ENCODE measurements around the gene SLC24A3. TPM values are rescaled to one million over a fixed set of nuclear protein-coding genes. Genes with fewer than 3 reads are reported as not detected.

The SLC24A3 gene
- total and polyA plus RNA-seq, 2 donors from 2014 or later = 0.86 to 5.2 TPM

DNA sequence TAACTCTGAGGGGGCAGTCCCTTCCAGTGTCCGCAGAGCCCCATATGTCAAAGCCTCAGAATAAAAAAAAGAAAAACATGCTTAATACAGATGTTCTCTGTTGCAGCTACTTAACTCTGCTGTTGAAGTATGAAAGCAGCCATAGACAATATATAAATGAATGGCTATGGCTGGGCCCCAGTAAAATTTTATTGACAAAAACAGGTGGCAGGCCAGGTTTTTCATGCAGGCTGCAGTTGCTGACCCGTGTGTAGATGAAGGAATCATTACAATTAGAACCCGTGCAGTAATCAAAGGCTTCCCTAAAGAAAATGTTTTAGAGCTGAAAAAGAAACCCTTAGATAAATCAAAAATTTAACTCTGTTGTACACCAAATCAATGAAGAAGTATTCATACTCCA lies 532.7 kb downstream of the SLC24A3 start:
- intact Hi-C loops (cut with DNase I) = no loop called here
- TF ChIP-seq CTCF (IDR thresholded peaks at IDR 0.05; ENCODE audit: borderline replicate concordance, extremely low read depth, insufficient read depth) = no peak
- FAIRE-seq (no peak), DNase-seq (no peak)
- Histone ChIP-seq H3K9me3 (ENCODE audit: control insufficient read depth in 2 of 3, insufficient read depth in 1 of 3, low read length in 3 of 3) (no peaks in the 10 kb centered on the region), H3K27ac (ENCODE audit: low read depth in 2 of 2, low read length in 2 of 2) (no peak overlapping the region), H3K36me3 (ENCODE audit: control insufficient read depth in 2 of 3, insufficient read depth in 3 of 3, low read length in 3 of 3) (no peaks in the 10 kb centered on the region), H3K4me1 (ENCODE audit: control insufficient read depth in 2 of 3, insufficient read depth in 2 of 3, low read depth in 1 of 3, low read length in 3 of 3) (no peaks in the 10 kb centered on the region), H3K4me3 (ENCODE audit: low read length in 3 of 3) (no peak overlapping the region), H3K9ac (ENCODE audit: low read length in 3 of 3) (no peak overlapping the region), H3K27me3 (ENCODE audit: control insufficient read depth, insufficient read depth, low read length) (no peaks in the 10 kb centered on the region)

GRCh38 chr20:19745584-19745983 lies 533.1 kb downstream of the SLC24A3 start:
- no peak for TF ChIP-seq CTCF (IDR thresholded peaks at IDR 0.05; ENCODE audit: borderline replicate concordance, extremely low read depth, insufficient read depth)
- Histone ChIP-seq H3K9me3 (ENCODE audit: control insufficient read depth in 2 of 3, insufficient read depth in 1 of 3, low read length in 3 of 3) (no peaks in the 10 kb centered on the region), H3K4me1 (ENCODE audit: control insufficient read depth in 2 of 3, insufficient read depth in 2 of 3, low read depth in 1 of 3, low read length in 3 of 3) (no peaks in the 10 kb centered on the region), H3K27ac (ENCODE audit: low read depth in 2 of 2, low read length in 2 of 2) (no peak overlapping the region), H3K36me3 (ENCODE audit: control insufficient read depth in 2 of 3, insufficient read depth in 3 of 3, low read length in 3 of 3) (no peaks in the 10 kb centered on the region), H3K27me3 (ENCODE audit: control insufficient read depth, insufficient read depth, low read length) (no peaks in the 10 kb centered on the region), H3K4me3 (ENCODE audit: low read length in 3 of 3) (no peak overlapping the region), H3K9ac (ENCODE audit: low read length in 3 of 3) (no peak overlapping the region)
- FAIRE-seq (no peak), DNase-seq (no peak)
- intact Hi-C loops (cut with DNase I) = no loop called here

DNA sequence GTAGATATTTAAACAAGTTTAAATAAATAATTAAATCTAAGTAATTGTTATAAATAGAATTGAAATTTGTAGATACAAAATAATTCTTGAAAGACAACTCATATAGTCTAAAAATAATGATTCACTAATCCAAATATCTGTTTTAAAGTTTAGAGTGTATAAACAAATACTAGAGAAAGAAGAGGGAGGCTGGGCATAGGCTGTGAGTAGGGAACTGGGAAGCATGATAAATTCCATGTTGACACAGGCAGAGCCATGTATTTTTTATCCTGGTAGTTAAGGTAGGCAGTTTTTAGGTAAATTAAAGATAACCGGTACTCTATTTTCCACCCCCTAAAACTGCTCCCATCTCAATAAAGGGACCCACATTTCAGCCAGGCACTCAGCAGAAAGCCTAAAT lies 534.0 kb downstream of the SLC24A3 start:
- no peaks in the 10 kb centered on the region for H3K4me1 ChIP-seq (ENCODE audit: control insufficient read depth in 2 of 3, insufficient read depth in 2 of 3, low read depth in 1 of 3, low read length in 3 of 3)
- DNase-seq (no peak), FAIRE-seq (peak; percentile 29)
- no peaks in the 10 kb centered on the region for H3K27me3 ChIP-seq (ENCODE audit: control insufficient read depth, insufficient read depth, low read length)
- H3K27ac ChIP-seq (ENCODE audit: low read depth in 2 of 2, low read length in 2 of 2) = no peak overlapping the region
- H3K9me3 ChIP-seq (ENCODE audit: control insufficient read depth in 2 of 3, insufficient read depth in 1 of 3, low read length in 3 of 3) = no peaks in the 10 kb centered on the region
- H3K4me3 ChIP-seq (ENCODE audit: low read length in 3 of 3) = no peak overlapping the region
- no peak for TF ChIP-seq CTCF (IDR thresholded peaks at IDR 0.05; ENCODE audit: borderline replicate concordance, extremely low read depth, insufficient read depth)
- intact Hi-C loops (cut with DNase I) = no loop called here
- H3K36me3 ChIP-seq (ENCODE audit: control insufficient read depth in 2 of 3, insufficient read depth in 3 of 3, low read length in 3 of 3) = no peaks in the 10 kb centered on the region
- no peak overlapping the region for H3K9ac ChIP-seq (ENCODE audit: low read length in 3 of 3)

GRCh38 chr20:19747903-19748302 lies 535.5 kb downstream of the SLC24A3 start:
- H3K9me3 ChIP-seq (ENCODE audit: control insufficient read depth in 2 of 3, insufficient read depth in 1 of 3, low read length in 3 of 3) = no peaks in the 10 kb centered on the region
- no peak overlapping the region for H3K9ac ChIP-seq (ENCODE audit: low read length in 3 of 3)
- DNase-seq (no peak), FAIRE-seq (no peak)
- no peak overlapping the region for H3K4me3 ChIP-seq (ENCODE audit: low read length in 3 of 3)
- no peak overlapping the region for H3K27ac ChIP-seq (ENCODE audit: low read depth in 2 of 2, low read length in 2 of 2)
- H3K27me3 ChIP-seq (ENCODE audit: control insufficient read depth, insufficient read depth, low read length) = no peaks in the 10 kb centered on the region
- intact Hi-C loops (cut with DNase I) = no loop called here
- no peaks in the 10 kb centered on the region for H3K36me3 ChIP-seq (ENCODE audit: control insufficient read depth in 2 of 3, insufficient read depth in 3 of 3, low read length in 3 of 3)
- H3K4me1 ChIP-seq (ENCODE audit: control insufficient read depth in 2 of 3, insufficient read depth in 2 of 3, low read depth in 1 of 3, low read length in 3 of 3) = no peaks in the 10 kb centered on the region
- no peak for TF ChIP-seq CTCF (IDR thresholded peaks at IDR 0.05; ENCODE audit: borderline replicate concordance, extremely low read depth, insufficient read depth)

Measured in kidney (tissue), 14 donors.